ENCODE data around the gene MLXIPL. TPM values are rescaled to one million over a fixed set of nuclear protein-coding genes. Genes with fewer than 3 reads are reported as not detected.
A peak's percentile ranks its signal among the peaks of the same experiment; 100 is the strongest.
"Not testable (repeated sequence)": the region's sequence is repeated elsewhere in the genome, so short reads cannot be mapped to it uniquely, and the experiment has no call there.

Gene MLXIPL
- total RNA-seq, 1 donor from 2014 or later, result 0.41 TPM

- Histone ChIP-seq H3K27me3 (ENCODE audit: low read depth) (peaks cover 33% of the 10 kb centered on the region), H3K4me3 (no peak overlapping the region), H3K36me3 (no peaks in the 10 kb centered on the region), H3K27ac (replicated peaks) (no peak overlapping the region), H3K9me3 (replicated peaks) (no peaks in the 10 kb centered on the region), H3K4me1 (no peaks in the 10 kb centered on the region)
- no peak for DNase-seq
- intact Hi-C loops (cut with micrococcal nuclease), result no loop called here
- TF ChIP-seq CTCF (IDR thresholded peaks at IDR 0.05; ENCODE audit: borderline replicate concordance), result no peak
These were observed 30.9 kb downstream of the MLXIPL start for GRCh38 chr7:73593207-73594045.

GRCh38 chr7:73586911-73587310 is 37.4 kb downstream of the MLXIPL start:
- no peak overlapping the region for H3K4me3 ChIP-seq
- intact Hi-C loops (cut with micrococcal nuclease), result no loop called here
- H3K27me3 ChIP-seq (ENCODE audit: low read depth), result no peaks in the 10 kb centered on the region
- no peaks in the 10 kb centered on the region for H3K36me3 ChIP-seq
- H3K4me1 ChIP-seq, result no peaks in the 10 kb centered on the region
- DNase-seq, result peak; percentile 8
- no peak for TF ChIP-seq CTCF (IDR thresholded peaks at IDR 0.05; ENCODE audit: borderline replicate concordance)
- H3K9me3 ChIP-seq (replicated peaks), result no peaks in the 10 kb centered on the region
- H3K27ac ChIP-seq (replicated peaks), result no peak overlapping the region

GRCh38 chr7:73585196-73585595 is 39.1 kb downstream of the MLXIPL start:
- no peaks in the 10 kb centered on the region for H3K36me3 ChIP-seq
- DNase-seq, result no peak
- H3K27ac ChIP-seq (replicated peaks), result no peak overlapping the region
- no peak overlapping the region for H3K4me3 ChIP-seq
- no peaks in the 10 kb centered on the region for H3K4me1 ChIP-seq
- H3K9me3 ChIP-seq (replicated peaks), result no peaks in the 10 kb centered on the region
- intact Hi-C loops (cut with micrococcal nuclease), result no loop called here
- H3K27me3 ChIP-seq (ENCODE audit: low read depth), result no peaks in the 10 kb centered on the region
- no peak for TF ChIP-seq CTCF (IDR thresholded peaks at IDR 0.05; ENCODE audit: borderline replicate concordance)

GRCh38 chr7:73582664-73583202 is 41.6 kb downstream of the MLXIPL start:
- Histone ChIP-seq H3K4me1 (peaks cover 15% of the 10 kb centered on the region), H3K9me3 (replicated peaks) (no peaks in the 10 kb centered on the region)
- TF ChIP-seq CTCF (IDR thresholded peaks at IDR 0.05; ENCODE audit: borderline replicate concordance), result no peak

GRCh38 chr7:73581006-73581405 is 43.3 kb downstream of the MLXIPL start:
- H3K27me3 ChIP-seq (ENCODE audit: low read depth); DNase-seq; intact Hi-C loops (cut with micrococcal nuclease); H3K27ac ChIP-seq (replicated peaks); H3K4me3 ChIP-seq; H3K36me3 ChIP-seq; H3K9me3 ChIP-seq (replicated peaks): not testable (repeated sequence)
- peaks cover 30% of the 10 kb centered on the region for H3K4me1 ChIP-seq

More at GRCh38 chr7:73582664-73583202, 41.6 kb downstream of the MLXIPL start:
- H3K27me3 ChIP-seq (ENCODE audit: low read depth), result no peaks in the 10 kb centered on the region
- no peak overlapping the region for H3K27ac ChIP-seq (replicated peaks)
- intact Hi-C loops (cut with micrococcal nuclease), result no loop called here
- no peak overlapping the region for H3K4me3 ChIP-seq
- H3K36me3 ChIP-seq, result no peaks in the 10 kb centered on the region
- no peak for DNase-seq
